ENCODE results near the gene PPP2R3B.

The PPP2R3B gene

DNA sequence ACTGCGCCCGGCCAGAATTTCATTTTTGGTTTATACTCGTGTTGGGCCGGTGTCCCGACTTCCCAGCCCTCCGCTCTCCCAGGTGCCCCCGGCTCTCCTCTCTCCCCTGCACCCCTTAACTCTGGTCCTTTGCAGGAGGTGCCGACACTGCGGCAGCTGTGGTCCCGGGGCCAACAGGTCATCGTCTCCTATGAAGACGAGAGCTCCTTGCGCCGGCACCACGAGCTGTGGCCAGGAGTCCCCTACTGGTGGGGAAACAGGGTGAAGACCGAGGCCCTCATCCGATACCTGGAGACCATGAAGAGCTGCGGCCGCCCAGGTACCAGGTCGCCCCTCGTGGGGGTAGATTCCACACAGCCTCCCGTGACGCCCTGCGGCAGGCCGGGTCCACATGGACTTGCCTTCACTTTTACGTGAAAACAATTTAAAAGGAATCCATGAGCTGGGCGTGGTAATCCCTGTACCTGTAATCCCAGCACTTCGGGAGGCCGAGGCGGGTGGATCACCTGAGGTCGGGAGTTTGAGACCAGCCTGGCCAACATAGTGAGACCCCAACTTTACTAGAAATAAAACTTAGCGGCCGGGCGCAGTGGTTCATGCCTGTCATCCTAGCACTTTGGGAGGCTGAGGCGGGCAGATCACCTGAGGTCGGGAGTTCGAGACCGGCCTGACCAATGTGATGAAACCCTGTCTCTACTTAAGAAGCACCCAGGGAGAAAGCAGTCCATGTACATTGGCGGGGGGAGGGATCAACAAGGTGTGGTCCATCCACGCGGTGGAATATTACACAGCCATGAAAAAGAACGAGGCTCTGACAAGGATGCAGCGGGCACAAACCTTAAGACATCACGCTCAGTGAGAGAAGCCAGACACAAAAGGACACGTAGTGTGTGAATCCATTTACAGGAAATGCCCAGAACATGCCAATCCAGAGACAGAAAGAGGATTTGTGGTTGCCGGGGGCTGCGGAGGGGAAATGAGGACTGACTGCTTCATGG is 93.5 kb downstream of the PPP2R3B start:
- no peak for DNase-seq

GRCh38 chrX:291411-291901 is 95.3 kb downstream of the PPP2R3B start:
- no peak for DNase-seq

DNA sequence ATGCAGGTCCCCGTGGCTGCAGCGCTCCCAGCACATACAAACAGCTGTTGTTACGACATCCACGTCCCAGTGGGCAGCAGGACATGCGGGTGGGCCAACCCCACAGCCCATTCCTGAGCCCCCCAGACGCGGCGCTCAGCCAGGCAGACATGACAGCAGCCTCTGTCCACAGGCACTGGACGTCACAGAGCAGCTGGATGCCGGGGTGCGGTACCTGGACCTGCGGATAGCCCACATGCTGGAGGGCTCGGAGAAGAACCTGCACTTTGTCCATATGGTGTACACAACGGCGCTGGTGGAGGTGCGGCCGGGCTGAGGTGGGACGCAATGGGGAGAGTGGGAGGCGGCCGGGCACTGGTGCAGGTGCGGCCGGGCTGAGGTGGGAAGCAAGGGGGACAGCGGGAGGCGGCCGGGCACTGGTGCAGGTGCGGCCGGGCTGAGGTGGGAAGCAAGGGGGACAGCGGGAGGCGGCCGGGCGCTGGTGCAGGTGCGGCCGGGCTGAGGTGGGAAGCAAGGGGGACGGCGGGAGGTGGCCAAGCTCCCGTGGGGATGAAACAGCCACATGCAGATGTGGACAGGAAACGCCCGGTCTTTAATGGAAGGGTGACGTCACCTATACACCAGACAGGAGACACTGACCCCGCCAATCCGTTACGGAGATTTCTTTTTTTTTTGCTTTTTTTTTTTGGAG is 96.1 kb downstream of the PPP2R3B start:
- DNase-seq: no peak

- DNase-seq: no peak
Measured at GRCh38 chrX:288561-288991, 98.1 kb downstream of the PPP2R3B start.

DNA sequence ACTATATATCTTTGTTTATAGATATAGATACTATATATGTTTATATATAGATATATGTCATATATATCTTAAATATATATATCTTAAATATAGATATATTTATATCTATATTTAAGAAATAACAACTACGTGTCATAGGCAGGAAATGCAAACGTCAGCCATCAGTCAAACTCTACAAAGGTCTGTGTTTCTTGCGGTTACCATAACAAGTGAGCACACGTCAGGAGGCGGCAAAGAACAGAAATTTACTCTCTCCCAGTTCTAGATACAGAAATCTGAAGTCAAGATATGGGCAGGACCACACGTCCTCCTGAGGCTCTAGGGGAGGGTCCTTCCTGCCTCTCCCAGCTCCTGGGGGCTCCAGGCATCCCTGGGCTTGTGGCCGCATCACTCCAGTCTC is 99.0 kb downstream of the PPP2R3B start:
- DNase-seq: no peak

DNA sequence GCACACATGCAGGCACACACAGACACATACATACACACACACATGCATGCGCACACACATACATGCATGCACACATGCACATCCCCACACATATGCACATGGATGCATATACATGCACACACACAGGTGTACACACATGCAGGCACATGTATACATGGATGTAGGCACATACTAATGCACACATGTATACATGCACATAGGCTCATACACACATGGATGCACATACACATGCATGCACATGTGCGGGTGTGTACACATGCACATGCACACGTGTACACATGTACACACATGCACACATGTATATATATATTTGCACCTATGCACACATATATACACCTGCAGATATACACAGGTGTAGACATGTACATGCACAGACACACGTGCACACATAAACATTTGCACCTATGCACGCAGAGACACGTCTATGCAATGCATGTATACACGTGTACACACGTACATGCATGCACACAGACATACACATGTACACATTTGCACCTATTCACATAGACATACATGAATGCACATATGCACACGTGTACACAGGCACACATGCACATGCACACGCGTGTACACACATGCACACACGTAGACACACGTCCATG is 101.5 kb downstream of the PPP2R3B start:
- DNase-seq: no peak
